ENCODE measurements around the gene DPF3. TPM values are rescaled to one million over a fixed set of nuclear protein-coding genes. Genes with fewer than 3 reads are reported as not detected.

The DPF3 gene
- total RNA-seq, 4 donors from 2014 or later = 0.39 to 3.4 (median 1.6) TPM

- Histone ChIP-seq H3K36me3 (no peaks in the 10 kb centered on the region), H3K27ac (no peak overlapping the region), H3K9me3 (no peaks in the 10 kb centered on the region), H3K4me1 (peaks cover 5% of the 10 kb centered on the region), H3K27me3 (no peaks in the 10 kb centered on the region), H3K4me3 (no peak overlapping the region)
- WGBS = 100% methylated on average over 1 of the region's 1 CpG
- no peak for TF ChIP-seq CTCF (IDR thresholded peaks at IDR 0.05)
- TF ChIP-seq EP300 (IDR thresholded peaks at IDR 0.05) = no peak
- TF ChIP-seq POLR2AphosphoS5 (IDR thresholded peaks at IDR 0.05) = no peak
- TF ChIP-seq POLR2A (IDR thresholded peaks at IDR 0.05) = no peak
- DNase-seq (ENCODE audit: low spot score in 2 of 2) = no peak
Measured at GRCh38 chr14:72574715-72575114, 319.2 kb downstream of the DPF3 start.

DNA sequence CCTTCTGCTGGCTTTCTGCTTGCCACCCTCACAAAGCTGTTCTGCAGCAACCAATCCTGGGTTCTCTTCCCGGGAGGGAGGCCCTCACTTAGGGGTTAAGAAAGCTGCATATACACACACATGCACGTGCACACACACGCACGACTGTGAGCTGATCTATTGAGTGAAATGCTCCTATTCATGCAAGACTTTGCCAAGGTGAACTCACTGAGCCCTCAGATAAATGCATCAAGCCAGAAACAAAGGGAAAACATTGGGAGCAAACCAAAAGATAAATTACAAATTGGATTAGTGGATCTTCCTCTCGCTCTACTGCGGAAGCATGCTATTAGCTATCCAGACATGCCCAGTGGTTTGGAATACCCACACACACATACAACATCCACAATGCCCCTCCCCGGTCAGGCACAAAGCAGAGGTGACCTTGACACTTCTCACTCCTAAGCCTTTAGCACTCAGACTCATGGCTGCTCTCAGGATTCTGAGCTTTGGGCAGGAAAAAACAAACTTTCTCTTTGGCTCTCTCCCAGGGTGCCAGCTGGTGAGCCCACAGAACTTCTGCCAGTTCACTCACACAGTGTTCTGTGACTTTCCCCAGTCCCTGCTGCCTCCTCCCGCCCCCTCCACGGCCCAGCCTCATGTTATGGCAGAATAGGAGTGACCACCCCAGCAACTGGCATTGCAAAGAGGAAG, 320.0 kb downstream of the DPF3 start:
- DNase-seq (ENCODE audit: low spot score in 2 of 2) = no peak
- peaks cover 5% of the 10 kb centered on the region for H3K4me1 ChIP-seq
- H3K27ac ChIP-seq = no peak overlapping the region
- no peak overlapping the region for H3K4me3 ChIP-seq
- no peaks in the 10 kb centered on the region for H3K27me3 ChIP-seq
- no peak for TF ChIP-seq EP300 (IDR thresholded peaks at IDR 0.05)
- no peak for TF ChIP-seq POLR2AphosphoS5 (IDR thresholded peaks at IDR 0.05)
- TF ChIP-seq CTCF (IDR thresholded peaks at IDR 0.05) = no peak
- TF ChIP-seq POLR2A (IDR thresholded peaks at IDR 0.05) = no peak
- H3K9me3 ChIP-seq = no peaks in the 10 kb centered on the region
- H3K36me3 ChIP-seq = no peaks in the 10 kb centered on the region
- 42% methylated on average over 9 of the region's 9 CpGs for WGBS

Other genes with a start within 250 kb of the DPF3 start
- gene DCAF4, start 32.4 kb upstream of the DPF3 start, total RNA-seq = 10 to 100 TPM; 52.0 to 64.7 (median 55.3) TPM
- gene ZFYVE1, start 133.0 kb upstream of the DPF3 start, total RNA-seq = 10 to 100 TPM; 17.7 to 42.9 (median 25.9) TPM
- gene RBM25, start 164.4 kb upstream of the DPF3 start, total RNA-seq = 100 to 1,000 TPM in 1 of 4 donors, 10 to 100 TPM in 3; 38.0 to 134 (median 58.1) TPM
- 10 to 100 TPM; 46.5 to 90.9 (median 62.0) TPM for gene PSEN1, start 242.4 kb upstream of the DPF3 start, total RNA-seq

Measured in suprapubic skin (tissue), 4 donors.